ENCODE data around the gene CFAP92.

GRCh38 chr3:128965818-128966217 lies 28.1 kb downstream of the CFAP92 start:
- TF ChIP-seq YY1 (IDR thresholded peaks at IDR 0.05; ENCODE audit: insufficient read depth, insufficient read length), result no peak
- no peak for TF ChIP-seq ZNF274 (IDR thresholded peaks at IDR 0.05; ENCODE audit: low read depth, low read length)
